GM19239 (cell line): Measurements from ENCODE around the gene ZNF423.

Experiments
- DNase-seq: peaks from one replicate; pipeline ENCODE4 v3.0.0; 2011; ENCODE audit warnings: low spot score; ENCODE audit not compliant: insufficient read length
- FAIRE-seq: peaks from 2 replicates; lab custom pipeline; 2011; peaks lifted over from hg19 to GRCh38; lab: Jason Lieb, UNC

Gene ZNF423

DNA sequence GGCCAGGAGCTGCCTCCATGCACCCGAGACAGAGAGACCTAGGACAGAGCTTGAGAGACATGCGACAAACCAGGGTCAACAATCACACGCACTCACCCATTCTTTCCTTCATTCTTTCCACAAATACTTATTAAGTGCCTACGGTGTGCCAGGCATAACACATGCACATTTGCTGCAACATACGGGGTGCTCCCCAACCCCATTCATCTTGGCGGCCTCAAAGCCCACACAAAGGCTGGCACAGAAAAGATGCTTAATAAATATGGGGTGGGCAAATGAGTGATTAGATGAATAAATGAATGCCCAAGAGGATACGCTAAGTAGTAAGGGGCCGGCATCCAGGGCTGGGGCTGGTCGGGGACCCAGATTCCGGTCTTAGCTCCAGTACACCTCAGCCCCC, 117.9 kb downstream of the ZNF423 start:
- FAIRE-seq (no peak), DNase-seq (no peak)

DNA sequence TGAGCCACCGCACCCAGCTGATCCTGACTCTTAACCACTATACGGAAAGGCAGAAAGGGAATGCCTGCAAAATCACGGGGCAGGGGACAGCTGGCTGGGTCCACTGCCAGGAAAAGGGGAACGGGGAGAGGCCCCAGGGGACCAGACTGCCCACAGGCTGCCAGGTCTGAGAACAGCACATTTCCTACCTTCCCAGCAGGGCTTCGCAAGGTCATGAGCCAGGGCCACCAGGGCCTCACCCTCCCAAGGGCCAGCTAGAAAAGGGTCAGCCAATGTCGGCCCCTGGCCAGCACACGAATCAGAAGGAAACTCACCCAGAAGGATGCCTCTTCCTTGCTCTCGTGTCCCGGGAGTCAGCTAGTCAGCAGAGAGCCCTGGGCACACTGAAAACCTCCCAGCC, 118.4 kb downstream of the ZNF423 start:
- FAIRE-seq (no peak), DNase-seq (no peak)

DNA sequence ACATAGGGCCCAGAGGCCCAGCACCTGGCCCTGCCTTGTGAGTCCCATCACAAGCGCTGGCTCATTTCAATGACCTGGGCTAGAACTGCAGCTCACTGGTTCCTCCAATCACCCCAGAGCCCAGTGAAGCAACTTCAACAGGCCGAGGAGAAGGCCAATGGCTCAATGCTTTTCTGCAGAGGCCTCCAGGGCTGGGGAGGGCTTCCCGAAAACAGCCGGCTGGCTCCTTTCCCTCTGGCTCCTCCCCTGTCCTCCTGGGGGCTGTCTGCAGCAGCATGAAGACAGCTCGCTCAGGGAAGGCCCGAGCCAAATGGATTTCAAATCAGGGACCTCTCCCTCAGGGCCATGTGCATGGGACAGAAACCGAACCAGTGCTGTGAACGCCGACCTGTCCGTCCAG, 121.6 kb downstream of the ZNF423 start:
- DNase-seq (no peak), FAIRE-seq (no peak)

DNA sequence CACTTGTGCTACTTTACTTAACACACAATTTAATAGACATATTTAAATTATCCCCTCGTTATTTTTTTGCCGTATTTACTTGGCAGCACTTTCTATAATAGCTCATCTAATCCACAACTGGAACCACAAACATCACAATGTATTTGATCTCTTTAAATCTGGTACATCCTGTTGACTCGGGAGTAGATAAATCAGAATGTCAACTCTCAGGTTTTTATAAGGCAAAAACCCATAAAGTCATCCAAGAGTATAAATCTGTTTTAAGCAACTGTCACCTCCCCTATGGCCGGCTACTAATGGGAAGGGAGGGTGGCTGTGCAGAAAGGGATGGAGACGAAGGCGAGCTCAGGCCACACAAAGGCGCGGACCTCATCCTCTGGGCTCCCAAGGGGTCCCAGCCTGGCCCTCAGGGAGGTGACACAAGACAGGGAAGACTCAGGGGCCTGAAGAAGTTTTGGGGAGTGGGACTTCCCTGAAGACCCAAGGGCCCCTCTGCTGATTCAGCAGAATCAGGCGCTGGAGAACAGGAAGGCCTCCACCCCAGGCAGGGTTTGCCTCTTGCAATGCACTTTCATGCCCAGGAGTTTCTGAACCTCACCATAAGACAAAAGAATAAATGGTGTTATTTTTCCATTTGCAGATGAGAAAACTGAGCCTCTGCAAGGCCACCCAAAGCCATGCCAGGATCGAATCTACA, 122.5 kb downstream of the ZNF423 start:
- DNase-seq: no peak
- FAIRE-seq: no peak

DNA sequence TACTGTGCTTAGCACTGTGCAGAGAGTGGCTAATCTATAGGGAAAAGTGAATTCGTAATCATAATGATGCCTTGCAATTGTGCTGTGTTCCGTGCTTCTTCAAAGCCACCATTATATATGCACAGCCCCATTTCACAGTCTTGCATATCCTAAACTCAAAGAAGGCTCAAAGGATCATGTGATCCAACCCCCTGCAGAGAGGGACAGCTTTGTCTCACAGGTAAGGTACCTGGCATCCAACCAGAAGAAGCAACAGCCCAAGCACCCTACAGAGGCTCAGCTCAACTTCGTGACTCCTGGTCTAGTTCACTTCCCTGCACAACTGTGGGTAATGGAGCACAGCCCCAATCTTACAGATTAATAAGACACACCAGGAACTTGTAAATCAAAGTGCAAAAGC, 124.0 kb downstream of the ZNF423 start:
- FAIRE-seq: no peak
- no peak for DNase-seq

DNA sequence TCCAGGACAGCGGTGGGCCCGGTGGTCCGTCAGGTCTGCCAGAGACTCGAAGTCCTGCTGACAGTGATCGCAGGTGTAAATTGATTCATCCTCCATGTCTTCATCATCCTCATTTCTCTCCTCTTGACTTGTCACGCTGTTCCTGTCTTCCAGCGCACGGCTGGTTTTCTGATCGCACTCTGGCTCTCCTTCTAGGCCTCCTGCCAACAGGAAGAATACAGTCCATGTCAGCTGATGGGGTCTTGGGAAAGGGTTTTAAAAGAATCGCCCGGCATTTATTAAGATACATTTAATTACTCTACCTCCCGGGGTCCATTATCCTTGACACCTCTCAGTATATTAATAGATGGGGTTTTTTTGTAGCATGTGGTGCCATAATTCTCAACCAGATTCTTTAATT, 125.1 kb downstream of the ZNF423 start:
- FAIRE-seq (no peak), DNase-seq (no peak)

DNA sequence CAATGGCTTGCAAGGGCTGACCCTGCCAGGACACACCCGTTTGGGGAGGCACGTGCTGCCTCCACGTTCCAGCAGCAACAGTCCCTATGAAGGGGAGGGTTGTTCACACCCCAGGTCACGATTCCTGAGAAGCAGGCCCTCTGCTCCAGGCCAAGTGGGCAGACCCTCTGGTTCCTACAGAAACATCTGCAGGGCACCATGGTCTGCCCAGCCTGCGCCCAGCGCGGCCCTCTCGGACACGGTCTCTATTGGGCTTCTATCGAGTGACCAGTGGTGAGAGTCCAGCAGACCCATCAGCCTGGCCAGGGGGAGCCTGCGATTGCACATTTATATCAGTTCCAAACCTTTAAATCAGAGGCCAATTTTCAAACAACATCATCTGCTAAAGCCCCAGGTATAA, 128.3 kb downstream of the ZNF423 start:
- DNase-seq (no peak), FAIRE-seq (no peak)

DNA sequence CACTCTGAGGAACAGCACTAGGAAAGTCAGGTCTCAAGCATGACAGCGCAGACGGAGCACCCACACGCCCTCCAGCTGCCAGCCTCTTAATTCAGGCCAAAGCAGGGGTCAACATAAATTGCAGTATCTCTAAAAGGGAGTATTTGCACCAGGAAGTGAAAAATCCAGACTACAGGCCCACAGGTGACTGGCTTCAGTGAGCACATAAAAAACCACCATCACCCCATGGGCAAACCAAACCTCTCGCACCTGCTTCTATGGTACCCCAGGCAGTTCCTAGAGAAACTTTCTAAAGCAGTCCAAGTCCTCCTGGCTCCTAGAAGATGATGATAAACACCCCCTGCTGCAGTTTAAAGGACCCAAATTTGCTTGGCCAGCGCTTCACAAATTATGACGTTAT, 129.8 kb downstream of the ZNF423 start:
- FAIRE-seq (no peak), DNase-seq (no peak)

DNA sequence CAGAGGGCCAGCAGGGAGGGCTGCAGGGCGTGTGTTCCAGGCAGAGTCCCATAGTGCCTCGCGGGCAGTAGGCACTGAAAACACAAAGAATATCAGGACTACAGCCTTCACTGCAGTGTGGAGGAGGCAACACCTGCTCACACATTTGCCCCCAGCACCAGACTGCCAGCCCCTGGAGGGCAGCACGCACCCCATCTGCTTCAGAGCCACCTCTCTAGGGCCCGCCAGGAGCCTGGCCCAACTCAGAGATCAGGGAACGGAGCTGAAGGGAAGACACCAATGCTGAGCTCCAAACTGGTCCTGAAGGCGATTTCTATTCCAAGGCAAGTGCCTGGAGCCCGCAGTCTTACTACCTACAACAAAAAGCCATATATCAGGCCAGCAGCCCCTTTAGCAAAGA, 130.3 kb downstream of the ZNF423 start:
- FAIRE-seq: no peak
- no peak for DNase-seq

DNA sequence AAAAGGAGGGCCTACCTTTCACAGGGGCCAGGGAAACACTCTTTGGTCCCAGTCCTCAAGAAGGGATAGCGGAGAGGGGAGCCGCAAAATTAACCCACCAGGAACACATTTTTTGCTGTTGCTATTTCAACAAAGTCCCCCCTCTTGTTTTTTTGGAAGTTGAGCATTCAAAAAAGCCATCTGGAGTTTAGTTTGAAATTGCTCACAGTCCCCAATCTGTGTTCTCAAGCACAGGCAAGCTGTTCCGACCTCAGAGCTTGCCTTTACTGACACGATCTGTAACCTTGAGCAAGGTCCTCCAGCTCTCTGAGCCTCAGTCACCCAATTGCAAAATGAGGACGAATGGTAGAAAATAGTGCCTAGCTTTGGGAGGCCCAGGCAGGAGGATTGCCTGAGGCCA, 131.1 kb downstream of the ZNF423 start:
- DNase-seq: no peak
- no peak for FAIRE-seq

DNA sequence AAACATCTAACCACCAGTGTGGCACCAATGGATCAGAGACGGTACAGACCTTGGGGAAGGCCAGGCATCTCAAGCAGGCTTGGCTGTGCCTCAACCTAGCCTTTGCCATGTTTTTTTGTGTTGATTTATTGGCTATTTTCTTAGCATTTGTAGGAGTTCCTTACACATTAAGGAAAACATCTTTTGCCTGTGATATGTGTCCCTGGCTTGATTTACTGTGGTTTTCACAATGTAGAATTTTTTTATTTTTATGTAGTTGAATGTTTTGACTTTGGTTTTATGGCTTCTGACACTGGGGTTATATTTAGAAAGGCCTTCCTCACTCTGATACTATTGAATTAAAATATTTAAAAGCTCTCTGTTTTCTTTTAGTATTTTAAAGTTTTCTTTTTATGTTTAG, 132.6 kb downstream of the ZNF423 start:
- DNase-seq (no peak), FAIRE-seq (no peak)

DNA sequence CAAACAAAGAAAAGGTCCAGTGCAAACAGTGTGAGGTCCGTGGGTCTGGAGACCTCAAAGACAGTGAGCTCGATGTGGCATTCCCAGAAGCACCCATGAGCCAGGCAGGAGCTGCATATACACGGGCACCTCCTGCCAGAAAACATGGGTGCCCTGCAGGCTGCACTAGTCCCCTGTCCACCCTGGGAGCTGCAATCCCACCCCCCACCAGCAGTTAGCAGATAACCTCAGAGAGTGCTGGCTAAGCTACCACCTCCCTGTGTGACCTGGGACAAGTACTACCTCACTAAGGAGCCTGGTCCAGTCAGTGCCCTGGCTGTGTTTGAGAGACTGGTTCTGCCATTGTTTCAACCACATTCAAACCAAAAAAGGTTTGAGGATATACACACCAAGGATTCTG, 135.7 kb downstream of the ZNF423 start:
- FAIRE-seq: no peak

DNA sequence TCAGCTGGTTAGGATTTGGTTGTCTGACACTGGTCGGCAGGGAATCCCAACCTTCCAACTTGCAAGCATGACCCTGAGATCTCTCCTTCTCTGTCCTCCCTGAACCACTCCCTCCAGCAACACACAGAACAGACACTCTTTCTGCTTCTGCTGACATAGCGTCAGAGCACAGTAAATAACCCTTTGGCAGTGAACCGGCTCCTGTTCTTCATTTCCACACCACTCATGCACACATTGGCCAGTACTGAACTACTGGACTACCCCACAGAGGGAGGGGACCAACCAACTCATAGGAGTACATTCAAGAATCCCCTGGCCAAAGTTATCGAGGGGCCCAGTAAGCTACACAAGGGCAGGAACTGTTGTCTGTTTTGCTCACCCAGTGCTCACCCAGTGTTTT, 138.2 kb downstream of the ZNF423 start:
- FAIRE-seq: no peak

More for the DNA sequence above, 135.7 kb downstream of the ZNF423 start:
- DNase-seq: no peak

DNA sequence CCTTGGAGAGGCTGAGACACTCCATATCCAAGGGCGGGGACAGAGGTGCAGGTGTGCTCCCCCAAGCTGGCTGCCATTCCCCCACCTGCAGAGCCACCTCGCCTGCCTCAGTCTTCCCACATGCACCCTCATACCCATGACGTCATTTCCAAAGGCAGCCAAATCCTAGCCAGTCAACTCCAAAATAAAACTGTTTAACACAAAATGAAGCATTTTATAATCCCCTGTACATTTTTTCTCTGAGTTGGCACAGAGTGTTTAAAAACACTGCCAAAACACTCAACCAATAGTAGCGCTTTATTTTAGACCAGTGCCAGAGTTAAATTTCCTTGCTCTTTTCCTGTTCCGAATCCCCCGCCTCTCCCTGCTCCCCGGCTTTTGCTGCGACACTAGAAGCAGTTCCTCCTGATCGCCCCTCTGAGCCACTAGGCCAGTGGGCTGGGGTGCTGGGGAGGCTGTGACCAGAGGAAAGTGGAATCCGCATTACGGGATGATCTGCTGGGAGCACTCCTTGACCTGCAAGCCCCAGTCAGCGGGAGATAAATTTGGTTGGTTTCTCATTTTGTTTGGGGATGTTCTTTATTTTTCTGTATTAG, 139.5 kb downstream of the ZNF423 start:
- no peak for DNase-seq
- no peak for FAIRE-seq

More for the DNA sequence above, 138.2 kb downstream of the ZNF423 start:
- DNase-seq: no peak

DNA sequence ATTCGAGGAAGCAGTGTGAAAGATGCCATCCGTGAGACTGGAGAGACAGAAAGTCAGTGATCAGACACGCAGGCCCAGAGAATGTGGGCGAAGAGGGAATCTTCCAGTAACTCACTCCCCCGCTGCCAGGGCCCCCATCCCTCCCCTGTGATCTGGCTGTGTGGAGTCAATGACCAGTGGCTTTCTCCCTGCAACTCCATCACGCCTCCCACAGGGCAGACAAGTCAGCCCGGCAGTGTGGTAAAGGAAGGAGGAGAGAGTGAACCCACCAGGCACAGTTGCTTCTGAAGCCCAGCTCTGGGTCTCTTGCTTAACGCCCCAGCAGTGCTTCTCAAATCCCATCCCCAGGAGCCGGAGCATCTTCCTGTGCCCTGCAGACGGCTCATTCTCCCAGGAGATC, 142.1 kb downstream of the ZNF423 start:
- no peak for DNase-seq
- FAIRE-seq: no peak

DNA sequence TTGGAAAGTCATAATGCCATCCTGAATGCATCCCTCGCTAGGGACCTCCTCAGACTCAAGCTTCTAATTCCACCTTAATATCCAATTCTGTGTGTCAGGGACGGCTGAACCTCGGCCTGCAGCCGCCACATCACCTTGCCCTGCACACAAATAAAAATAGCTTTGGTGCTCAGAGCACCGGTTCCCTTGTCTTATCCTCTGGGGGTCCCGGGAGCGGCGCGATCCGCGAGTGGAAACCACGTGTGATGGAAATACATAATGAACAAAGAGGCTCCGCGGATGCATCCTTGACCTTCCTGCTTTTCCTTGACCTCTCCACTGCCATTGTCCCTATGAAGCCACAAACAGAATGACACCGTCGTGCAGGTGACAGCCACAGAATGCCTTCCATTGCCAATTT, 143.4 kb downstream of the ZNF423 start:
- DNase-seq (no peak), FAIRE-seq (no peak)

DNA sequence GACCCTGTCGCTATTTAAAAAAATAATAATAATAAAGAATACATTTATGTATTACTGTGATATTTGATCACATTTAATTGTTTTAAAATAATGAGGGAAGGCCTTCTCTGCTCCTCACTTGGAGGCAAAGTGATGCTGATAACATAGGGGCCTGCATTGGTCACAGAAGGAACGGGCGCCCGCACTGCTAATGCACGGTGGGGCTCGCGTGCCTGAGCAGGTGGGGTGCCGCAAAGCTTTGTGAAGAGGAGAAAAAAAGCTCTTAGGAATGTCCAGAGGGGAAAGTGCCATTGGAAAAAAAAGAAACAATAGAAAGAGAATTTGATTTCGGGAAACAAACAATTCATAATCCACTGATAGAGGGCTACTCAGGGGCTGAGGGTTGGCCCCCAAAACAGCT, 143.8 kb downstream of the ZNF423 start:
- FAIRE-seq (no peak), DNase-seq (no peak)

DNA sequence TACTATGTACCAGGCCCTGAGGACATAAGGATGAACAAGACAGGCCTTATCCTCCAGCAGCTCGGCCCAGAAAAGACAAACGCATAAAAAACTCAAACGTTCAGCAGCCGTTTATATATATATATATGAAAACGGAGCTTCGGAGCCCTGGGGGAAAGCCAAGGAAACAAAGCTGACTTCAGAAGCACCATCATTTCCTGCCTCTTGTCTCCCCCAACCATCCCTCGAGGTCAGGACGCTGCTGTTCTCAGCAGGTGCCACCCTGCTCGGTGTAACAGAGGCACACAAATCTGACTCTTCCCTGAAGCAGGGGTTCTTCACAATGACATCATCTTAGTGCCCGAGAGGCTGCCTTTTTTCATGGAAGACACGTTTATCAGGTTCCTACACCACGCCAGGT, 146.9 kb downstream of the ZNF423 start:
- no peak for FAIRE-seq

DNA sequence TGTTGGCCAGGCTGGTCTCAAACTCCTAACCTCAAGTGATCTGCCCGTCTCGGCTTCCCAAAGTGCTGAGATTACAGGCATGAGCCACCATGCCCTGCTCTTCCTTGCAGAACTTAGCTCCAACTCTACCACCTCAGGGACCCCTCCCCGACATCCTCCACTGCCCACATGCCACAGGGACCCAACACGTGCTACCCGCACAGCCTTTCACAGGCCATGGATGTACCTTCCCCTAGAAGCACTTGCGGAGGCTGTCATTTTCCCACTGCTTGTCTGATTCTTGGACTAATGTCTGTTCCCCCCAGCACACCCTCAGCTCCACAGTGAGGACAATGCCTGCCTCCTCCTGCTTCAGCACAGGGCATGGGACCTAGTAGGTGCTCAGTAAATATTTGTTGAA, 147.4 kb downstream of the ZNF423 start:
- DNase-seq (no peak), FAIRE-seq (no peak)

More for the DNA sequence above, 146.9 kb downstream of the ZNF423 start:
- DNase-seq: no peak

DNA sequence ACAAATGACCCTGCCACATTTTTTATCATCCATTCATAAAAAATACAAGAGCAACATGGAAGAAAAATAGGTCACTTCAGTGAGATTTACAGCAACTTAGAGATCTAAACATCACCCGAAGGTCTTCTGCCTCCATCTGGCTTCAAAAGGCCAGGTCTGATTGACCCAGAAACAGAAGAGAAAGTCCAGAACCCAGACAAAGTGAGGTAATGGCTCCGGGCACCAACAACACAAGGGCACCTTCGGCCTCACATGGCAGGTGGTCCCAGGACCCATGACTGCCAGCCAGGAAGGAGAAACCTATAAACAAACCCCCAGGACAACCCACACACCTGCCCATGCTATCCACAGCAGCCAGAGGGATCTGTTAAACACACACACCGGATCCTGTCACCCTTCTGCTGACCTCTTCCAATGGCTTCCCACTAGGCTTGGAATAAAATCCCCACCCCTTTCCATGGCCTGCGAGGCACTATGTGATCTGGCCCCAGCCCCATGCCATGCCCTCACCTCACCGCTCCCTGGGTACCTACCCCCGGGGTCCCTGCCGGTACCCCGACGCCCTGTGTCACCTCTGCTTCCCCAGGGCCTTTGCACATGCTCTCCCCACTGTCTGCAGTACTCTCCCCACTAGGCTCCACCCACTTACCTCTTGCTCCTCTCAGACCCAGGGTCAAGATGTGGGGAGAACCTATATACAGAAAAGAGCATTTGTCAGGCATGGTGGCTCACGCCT, 149.1 kb downstream of the ZNF423 start:
- no peak for DNase-seq

DNA sequence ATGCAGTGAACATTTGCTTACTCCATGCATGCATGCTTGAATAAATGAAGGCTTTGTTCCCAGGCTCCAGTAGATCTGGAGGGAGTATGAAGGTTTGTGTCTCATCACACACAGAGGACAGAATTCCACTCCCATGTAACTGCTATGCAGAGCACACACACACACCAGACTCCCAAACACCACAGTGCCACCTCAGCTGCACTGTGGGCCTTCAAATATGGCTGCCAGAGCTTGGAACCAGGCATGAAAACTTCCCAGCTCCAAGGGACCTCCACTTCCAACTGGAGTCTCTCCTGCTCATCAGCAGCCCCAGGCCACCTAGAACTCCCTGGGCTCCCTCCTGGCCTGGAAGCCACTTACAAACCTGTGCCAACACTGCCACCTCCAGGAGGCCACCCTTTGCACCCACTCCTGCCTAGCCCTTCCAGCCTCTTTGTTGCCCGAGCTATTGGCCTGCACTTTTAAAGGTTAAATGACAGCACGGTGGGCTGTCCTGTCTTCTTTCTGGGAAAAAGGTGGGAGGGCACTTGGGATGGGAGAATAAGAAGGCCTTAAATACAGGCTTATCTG, 151.2 kb downstream of the ZNF423 start:
- FAIRE-seq (no peak), DNase-seq (no peak)

More for the DNA sequence above, 149.1 kb downstream of the ZNF423 start:
- FAIRE-seq: no peak
